CD4-positive, alpha-beta T cell treated with Interleukin-17A for 1 hour (primary cell): ENCODE measurements around the gene NTN3.

Experiments used
- DNase-seq: peaks from one replicate; pipeline ENCODE4 v3.0.0-alpha.2; 2020

Gene NTN3

GRCh38 chr16:2497695-2498484 is 26.8 kb downstream of the NTN3 start:
- DNase-seq: no peak

- DNase-seq: no peak
Measured at GRCh38 chr16:2498531-2499253, 27.6 kb downstream of the NTN3 start.

- DNase-seq: no peak
Measured at GRCh38 chr16:2499454-2499853, 28.4 kb downstream of the NTN3 start.

GRCh38 chr16:2499890-2500429 is 28.9 kb downstream of the NTN3 start:
- no peak for DNase-seq

GRCh38 chr16:2500430-2500917 is 29.4 kb downstream of the NTN3 start:
- no peak for DNase-seq

GRCh38 chr16:2500918-2501750 is 30.0 kb downstream of the NTN3 start:
- peak; percentile 82 for DNase-seq

- DNase-seq: no peak
Measured at GRCh38 chr16:2501946-2502895, 31.1 kb downstream of the NTN3 start.

GRCh38 chr16:2505695-2506094 is 34.6 kb downstream of the NTN3 start:
- DNase-seq: no peak

GRCh38 chr16:2507052-2507659 is 36.1 kb downstream of the NTN3 start:
- no peak for DNase-seq

GRCh38 chr16:2507665-2508064 is 36.6 kb downstream of the NTN3 start:
- DNase-seq: no peak

- no peak for DNase-seq
Measured at GRCh38 chr16:2508722-2509400, 37.8 kb downstream of the NTN3 start.

GRCh38 chr16:2511128-2511800 is 40.2 kb downstream of the NTN3 start:
- no peak for DNase-seq

GRCh38 chr16:2511996-2512734 is 41.1 kb downstream of the NTN3 start:
- DNase-seq: no peak

- DNase-seq: peak; percentile 47
Measured at GRCh38 chr16:2512735-2513404, 41.8 kb downstream of the NTN3 start.

GRCh38 chr16:2513405-2514332 is 42.6 kb downstream of the NTN3 start, which contains the start of gene ATP6V0C:
Gene ATP6V0C (plus strand): TSS chr16:2513952. CDS start chr16:2514104, 152 bp downstream.
- DNase-seq: peak; percentile 94

- peak; percentile 60 for DNase-seq
Measured at GRCh38 chr16:2514333-2515179, 43.5 kb downstream of the NTN3 start.
